NCI-H748 (cell line): ENCODE measurements around the gene BCL7C.
"Not testable (repeated sequence)": the region's sequence is repeated elsewhere in the genome, so short reads cannot be mapped to it uniquely, and the experiment has no call there.

Experiments used
- DNase-seq: peaks from one replicate; lab custom pipeline; 2025; ENCODE audit not compliant: unreplicated experiment; lab: John Stamatoyannopoulos, UW

The BCL7C gene

GRCh38 chr16:30896261-30896888, 2.5 kb upstream of the BCL7C start, which contains the start of gene CTF1:
Gene CTF1, plus strand, starts transcription at chr16:30896614. Its CDS starts 30 bp downstream, at chr16:30896644.
- DNase-seq: no peak

GRCh38 chr16:30895627-30896260, 1.9 kb upstream of the BCL7C start:
- DNase-seq: no peak

- DNase-seq: no peak
Observed at GRCh38 chr16:30894540-30895368, 877 bp upstream of the BCL7C start.

GRCh38 chr16:30893417-30893743, 497 bp downstream of the BCL7C start:
- DNase-seq: no peak

- no peak for DNase-seq
Observed at GRCh38 chr16:30892670-30893416, 1.0 kb downstream of the BCL7C start.

GRCh38 chr16:30891043-30891823, 2.6 kb downstream of the BCL7C start:
- DNase-seq: not testable (repeated sequence)

GRCh38 chr16:30889721-30890120, 4.2 kb downstream of the BCL7C start:
- no peak for DNase-seq

GRCh38 chr16:30888856-30889499, 4.9 kb downstream of the BCL7C start:
- DNase-seq: no peak

GRCh38 chr16:30887927-30888326, 6.0 kb downstream of the BCL7C start:
- no peak for DNase-seq

- DNase-seq: no peak
Observed at GRCh38 chr16:30886145-30886544, 7.7 kb downstream of the BCL7C start.

- DNase-seq: no peak
Observed at GRCh38 chr16:30885196-30885595, 8.7 kb downstream of the BCL7C start.

- DNase-seq: no peak
Observed at GRCh38 chr16:30884760-30885159, 9.1 kb downstream of the BCL7C start.

GRCh38 chr16:30882429-30883310, 11.2 kb downstream of the BCL7C start:
- no peak for DNase-seq

GRCh38 chr16:30876867-30877266, 17.0 kb downstream of the BCL7C start:
- no peak for DNase-seq

- peak; percentile 17 for DNase-seq
Observed at GRCh38 chr16:30875871-30876801, 17.7 kb downstream of the BCL7C start.

GRCh38 chr16:30874821-30875717, 18.8 kb downstream of the BCL7C start:
- peak; percentile 95 for DNase-seq

GRCh38 chr16:30874244-30874820, 19.5 kb downstream of the BCL7C start:
- DNase-seq: peak; percentile 25
